Measurements from ENCODE around the gene CLIP2. TPM values are rescaled to one million over a fixed set of nuclear protein-coding genes. Genes with fewer than 3 reads are reported as not detected.

The CLIP2 gene
- total and polyA plus RNA-seq, 2 of the 4 experiments (the other 2 are of a cell fraction): 18.1 to 20.7 TPM

DNA sequence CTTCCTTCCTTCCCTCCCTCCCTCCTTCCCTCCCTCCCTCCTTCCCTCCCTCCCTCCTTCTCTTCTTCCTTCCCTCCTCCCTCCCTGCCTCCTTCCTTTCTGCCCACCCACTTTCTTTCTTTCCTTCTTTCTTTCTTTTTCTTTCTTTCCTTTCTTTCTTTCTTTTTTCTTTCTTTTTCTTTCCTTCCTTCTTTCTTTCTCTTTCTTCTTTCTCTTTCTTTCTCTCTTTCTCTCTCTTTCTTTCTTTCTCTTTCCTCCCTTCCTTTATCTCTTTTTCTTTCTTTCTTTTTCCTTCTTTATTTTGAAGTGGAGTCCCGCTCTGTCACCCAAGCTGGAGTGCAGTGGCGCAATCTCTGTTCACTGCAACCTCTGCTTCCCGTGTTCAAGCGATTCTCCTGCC is 130.8 kb downstream of the CLIP2 start:
- Histone ChIP-seq H3K27ac (ENCODE audit: insufficient read depth, low read length) (no peak overlapping the region), H3K4me1 (ENCODE audit: control insufficient read depth, insufficient read depth, low read length) (peaks cover 1% of the 10 kb centered on the region; the same call in 1 of the 2 replicates), H2BK120ac (ENCODE audit: low read depth, low read length) (no peak overlapping the region), H3K4me3 (ENCODE audit: insufficient read depth, low read depth, low read length) (no peak overlapping the region), H2AK9ac (replicated peaks; ENCODE audit: low read depth, low read length, poor library complexity) (no peak overlapping the region), H2AFZ (replicated peaks; ENCODE audit: low read length, poor library complexity) (no peak overlapping the region), H3K36me3 (ENCODE audit: control insufficient read depth, insufficient read depth, low read length) (no peaks in the 10 kb centered on the region), H2AK5ac (ENCODE audit: low read depth, low read length) (no peak overlapping the region), H3K18ac (ENCODE audit: low read depth, low read length) (no peak overlapping the region), H3K4ac (ENCODE audit: low read depth, low read length) (no peak overlapping the region), H3K14ac (replicated peaks; ENCODE audit: low read depth, low read length) (no peak overlapping the region), H2BK15ac (ENCODE audit: low read depth, low read length) (no peak overlapping the region), H4K20me1 (ENCODE audit: insufficient read depth, low read length) (no peaks in the 10 kb centered on the region), H2BK5ac (ENCODE audit: low read depth, low read length, poor library complexity, severe bottlenecking) (no peak overlapping the region), H4K8ac (ENCODE audit: low read depth in 2 of 2, low read length in 2 of 2) (no peak overlapping the region), H3K9ac (ENCODE audit: low read depth, low read length) (no peak overlapping the region), H3K9me1 (ENCODE audit: insufficient read depth, low read length) (no peaks in the 10 kb centered on the region), H4K91ac (ENCODE audit: insufficient read depth, low read depth, low read length) (no peak overlapping the region), H3K79me1 (ENCODE audit: low read depth in 1 of 2, low read length in 2 of 2) (no peaks in the 10 kb centered on the region), H3K56ac (ENCODE audit: extremely low read depth, insufficient read depth, low read length) (no peak overlapping the region), H3K9me3 (ENCODE audit: control insufficient read depth, insufficient read depth, low read length) (no peaks in the 10 kb centered on the region), H3K27me3 (ENCODE audit: control insufficient read depth, insufficient read depth, low read length) (no peaks in the 10 kb centered on the region; the same call in 1 of the 2 replicates), H2BK20ac (ENCODE audit: low read depth, low read length) (no peak overlapping the region), H4K5ac (ENCODE audit: low read depth, low read length) (no peak overlapping the region), H3K4me2 (ENCODE audit: low read depth, low read length) (no peak overlapping the region), H3K23ac (ENCODE audit: low read depth, low read length) (no peak overlapping the region)
- in situ Hi-C loops (cut with MboI; ENCODE audit: low sequenced_read_pairs): loop anchor here (10.0 kb wide), 1 partner anchor 285 kb away; no protein-coding TSS in a partner anchor
- no TSS peak for BruUV-seq (replicated peaks)
- dilution Hi-C loops (cut with HindIII; ENCODE audit: low sequenced_read_pairs, unreplicated experiment): no loop called here
- no CpG with 5 or more reads among the region's 4 CpGs for WGBS, 2 experiments (ENCODE audit: extremely low coverage in 2 of 2, insufficient read length in 1 of 2)
- intact Hi-C loops (cut with micrococcal nuclease): no loop called here
- ATAC-seq (ENCODE audit: low read depth) (no peak), DNase-seq (no peak)
- CTCF ChIA-PET: no interaction called here
- TF ChIP-seq, protein P1, sequence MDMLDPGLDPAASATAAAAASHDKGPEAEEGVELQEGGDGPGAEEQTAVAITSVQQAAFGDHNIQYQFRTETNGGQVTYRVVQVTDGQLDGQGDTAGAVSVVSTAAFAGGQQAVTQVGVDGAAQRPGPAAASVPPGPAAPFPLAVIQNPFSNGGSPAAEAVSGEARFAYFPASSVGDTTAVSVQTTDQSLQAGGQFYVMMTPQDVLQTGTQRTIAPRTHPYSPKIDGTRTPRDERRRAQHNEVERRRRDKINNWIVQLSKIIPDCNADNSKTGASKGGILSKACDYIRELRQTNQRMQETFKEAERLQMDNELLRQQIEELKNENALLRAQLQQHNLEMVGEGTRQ (IDR thresholded peaks at IDR 0.05; ENCODE audit: low read depth, low read length): no peak
- TF ChIP-seq CEBPB (IDR thresholded peaks at IDR 0.05; ENCODE audit: low read depth, low read length) (no peak), RCOR1 (IDR thresholded peaks at IDR 0.05; ENCODE audit: insufficient replicate concordance, low read length) (no peak), NFE2L2 (IDR thresholded peaks at IDR 0.05; ENCODE audit: low read depth, low read length) (no peak), RAD21 (IDR thresholded peaks at IDR 0.05; ENCODE audit: low read length) (no peak)
- POLR2A ChIA-PET (ENCODE audit: unreplicated experiment): no interaction called here
